HG02798 (cell line): Measurements from ENCODE around the gene SYNPR.

Source experiments
- ATAC-seq: cut with Tn5 transposase; IDR thresholded peaks from one replicate; pipeline ENCODE4 v1.9.1; 2021; ENCODE audit warnings: mild to moderate bottlenecking; ENCODE audit not compliant: unreplicated experiment, poor library complexity

The SYNPR gene

DNA sequence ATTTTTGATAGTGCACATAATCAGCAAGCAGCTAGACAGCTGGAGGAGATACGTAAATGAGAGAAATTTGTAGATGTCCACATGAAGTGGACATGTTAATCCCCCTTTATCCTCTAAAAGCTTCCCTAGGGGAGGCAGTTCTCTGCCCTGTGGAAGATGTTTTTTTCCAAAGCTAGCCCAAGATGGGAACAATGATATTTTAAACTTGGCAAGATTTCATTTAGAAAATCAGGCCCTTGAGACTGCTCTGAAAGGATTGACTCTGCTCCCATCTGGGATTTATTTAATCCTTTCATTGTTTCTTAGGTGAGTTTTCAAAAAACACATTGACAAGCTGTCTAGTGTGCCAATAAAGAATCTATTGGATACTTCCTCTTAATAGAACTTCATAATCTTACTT lies 92.0 kb downstream of the SYNPR start:
- no peak for ATAC-seq

DNA sequence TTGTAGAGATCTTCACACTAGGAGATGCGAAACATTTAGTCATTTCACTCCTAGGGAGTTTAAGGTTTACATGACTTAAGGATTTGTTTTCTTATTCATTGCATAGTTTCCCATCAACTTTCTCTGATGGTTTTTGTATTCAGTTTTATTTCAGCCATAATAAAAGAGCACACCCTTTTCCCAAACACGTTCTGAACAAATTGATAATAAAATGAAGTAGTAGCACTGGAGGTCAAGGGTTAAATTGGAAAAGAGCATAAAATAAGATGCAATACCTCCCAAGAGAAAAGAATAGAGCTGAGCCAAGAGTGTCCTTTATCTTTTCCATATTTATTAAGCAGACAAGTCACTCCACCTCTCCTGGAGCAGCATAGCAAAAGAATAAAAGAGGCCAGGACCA lies 104.9 kb downstream of the SYNPR start:
- no peak for ATAC-seq

DNA sequence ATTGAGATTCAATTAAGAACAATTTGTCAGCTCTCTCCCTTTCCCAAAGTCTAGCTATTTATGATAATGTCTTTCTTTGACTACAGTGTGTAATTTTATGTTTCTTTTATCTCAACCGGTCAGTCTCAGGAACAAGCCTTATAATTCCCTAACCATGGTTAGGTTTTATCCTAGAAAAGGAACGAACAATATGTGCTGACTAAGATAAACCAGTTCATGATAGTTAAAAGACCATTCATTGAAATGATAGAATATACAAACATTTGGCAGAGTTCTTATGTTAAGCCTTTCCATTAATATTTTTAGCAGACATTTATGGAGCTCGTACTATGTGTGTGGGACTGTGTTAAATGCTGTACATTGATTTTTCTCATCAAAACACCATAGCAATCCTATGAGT lies 106.3 kb downstream of the SYNPR start:
- ATAC-seq, result no peak

DNA sequence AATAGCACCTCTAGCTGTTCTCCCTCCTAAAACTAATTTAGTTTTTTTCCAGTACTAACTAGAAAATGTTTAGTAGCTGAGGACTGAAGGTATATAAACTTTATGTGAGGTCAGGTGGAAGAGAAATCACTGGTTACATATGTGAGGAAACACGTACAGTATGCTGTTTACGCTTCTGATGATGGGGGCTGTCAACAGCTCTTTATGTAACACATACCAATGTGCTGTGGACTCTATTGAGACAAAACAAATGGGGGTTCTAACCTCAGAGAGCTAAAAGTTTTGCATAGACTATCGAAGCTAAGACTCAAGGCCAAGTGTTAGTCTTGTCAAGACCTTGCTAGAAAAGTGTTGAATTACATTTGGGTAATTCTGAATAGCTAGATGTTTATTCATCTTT lies 107.5 kb downstream of the SYNPR start:
- ATAC-seq, result no peak

DNA sequence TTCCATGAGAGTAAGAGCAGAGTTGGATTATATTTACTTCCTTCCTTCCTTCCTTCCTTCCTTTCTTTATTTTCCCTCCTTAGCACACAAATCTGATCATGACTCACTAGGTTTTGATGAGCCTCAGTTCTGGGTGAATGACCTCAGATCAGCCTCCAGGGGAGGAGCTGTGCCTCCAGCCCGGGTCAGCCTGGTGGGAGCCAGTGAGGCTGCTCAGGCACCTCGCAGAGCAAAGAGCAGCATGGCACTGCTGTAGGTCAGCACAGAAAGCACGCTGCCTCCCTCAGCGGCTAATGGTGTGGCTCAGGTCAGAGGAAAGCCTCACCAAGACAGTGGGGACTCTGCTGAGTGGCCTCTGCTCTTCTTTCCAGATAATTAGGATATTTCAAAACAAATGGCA lies 108.5 kb downstream of the SYNPR start:
- no peak for ATAC-seq

DNA sequence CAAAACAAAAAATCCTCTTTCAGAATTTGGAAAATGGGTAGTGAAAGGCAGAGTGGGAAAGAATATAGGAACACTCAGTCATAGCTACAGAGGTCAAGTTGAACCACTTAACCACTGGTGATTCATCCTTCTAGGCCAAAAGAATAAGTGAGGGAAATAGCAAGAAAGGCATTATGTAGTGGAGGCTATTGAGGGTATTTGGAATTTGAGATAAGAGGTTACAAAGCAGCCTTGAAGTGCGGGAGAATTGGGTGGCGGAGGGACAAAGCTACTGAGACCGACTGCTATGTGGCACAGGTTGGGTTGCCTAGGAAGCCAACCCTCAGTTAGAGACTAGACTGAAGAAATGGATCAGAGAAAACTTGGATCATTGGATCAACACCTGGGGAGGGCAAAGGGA lies 109.5 kb downstream of the SYNPR start:
- no peak for ATAC-seq

DNA sequence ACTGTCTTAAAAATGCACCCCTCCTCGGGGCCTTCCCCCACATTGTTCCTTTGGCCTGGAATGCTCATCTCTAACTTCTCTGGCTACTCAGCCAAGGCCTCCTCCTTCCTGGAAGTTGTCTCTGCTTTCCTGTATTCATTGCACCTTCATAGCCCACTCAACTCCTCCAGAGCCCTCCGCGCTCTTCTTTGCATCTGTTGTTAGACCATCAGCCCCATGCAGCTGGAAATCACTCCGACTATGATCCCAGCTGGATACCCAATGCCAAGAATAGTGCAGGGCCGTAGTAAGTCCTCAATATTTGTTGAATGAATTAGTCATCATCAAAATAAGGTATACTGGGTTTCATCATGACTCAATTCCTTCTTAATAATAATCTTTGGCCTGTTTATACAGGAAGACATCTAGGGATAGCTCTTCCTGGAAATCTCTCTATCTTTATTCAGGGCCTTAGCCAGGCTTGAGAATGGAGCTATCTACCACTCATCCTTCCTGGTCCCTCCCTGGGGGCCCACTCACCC lies 112.7 kb downstream of the SYNPR start:
- no peak for ATAC-seq

DNA sequence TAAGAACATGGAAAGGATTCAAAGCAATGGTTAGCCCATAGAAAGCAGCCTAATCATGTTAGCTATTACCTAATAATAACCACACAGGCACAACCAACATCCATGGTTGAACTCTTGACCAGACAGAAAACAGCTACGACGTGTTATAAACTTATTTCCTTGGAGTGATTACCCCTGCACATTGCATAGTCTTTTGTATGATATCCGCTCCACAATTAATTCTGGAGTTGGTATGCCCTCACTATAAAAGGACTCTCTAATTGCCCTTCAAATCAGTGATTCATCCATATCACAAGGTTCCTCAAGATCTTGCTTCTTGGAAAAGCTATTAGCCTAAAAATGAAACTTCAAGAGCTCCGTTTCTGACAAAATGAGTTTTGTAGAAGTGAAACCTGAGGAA lies 117.9 kb downstream of the SYNPR start:
- ATAC-seq, result no peak

DNA sequence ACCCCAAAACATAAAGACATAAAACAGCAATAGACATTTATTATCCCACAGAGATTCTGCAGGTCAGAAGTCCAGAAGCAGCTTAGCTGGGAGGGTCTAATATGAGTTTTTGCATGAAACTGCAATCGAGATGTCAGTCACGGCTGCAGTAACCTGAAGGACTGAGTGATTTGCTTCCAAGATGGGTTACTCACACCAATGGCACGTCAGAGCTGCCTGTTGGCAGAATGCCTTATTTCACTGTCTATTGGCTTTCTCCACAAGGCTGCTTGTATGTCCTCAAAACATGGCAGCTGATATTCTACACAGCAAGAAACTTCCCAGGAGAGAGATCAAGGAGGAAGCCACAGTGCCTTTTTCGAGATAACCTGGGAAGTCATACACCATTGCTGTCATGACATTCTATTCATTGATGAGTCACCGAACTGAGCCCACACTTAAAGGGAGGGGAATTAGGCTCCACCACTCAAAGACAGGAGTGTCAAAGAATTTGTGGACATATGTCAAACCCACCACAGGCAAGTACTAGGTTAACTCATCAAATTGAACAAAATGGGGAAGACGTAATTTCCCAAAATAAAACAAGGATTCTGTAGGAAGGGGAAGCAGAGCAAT lies 122.2 kb downstream of the SYNPR start:
- no peak for ATAC-seq

DNA sequence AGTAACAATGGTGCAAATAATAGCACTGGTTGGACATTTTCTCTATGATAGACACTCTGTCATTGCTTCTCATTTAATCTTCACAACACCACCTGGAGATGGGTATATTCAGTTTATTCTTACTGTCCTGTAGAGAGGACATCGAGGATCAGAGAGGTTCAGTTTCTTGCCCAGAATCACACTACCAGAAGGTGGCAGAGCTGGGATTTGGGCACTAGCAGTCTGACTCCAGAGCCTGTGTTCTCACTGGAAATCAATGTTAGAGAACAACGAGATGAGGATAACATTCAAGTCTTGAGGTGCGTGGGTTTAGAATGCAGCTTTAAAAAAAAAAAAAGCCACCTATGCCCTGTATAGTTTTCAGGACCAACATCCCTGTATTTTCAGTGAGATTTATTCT lies 127.8 kb downstream of the SYNPR start:
- no peak for ATAC-seq

DNA sequence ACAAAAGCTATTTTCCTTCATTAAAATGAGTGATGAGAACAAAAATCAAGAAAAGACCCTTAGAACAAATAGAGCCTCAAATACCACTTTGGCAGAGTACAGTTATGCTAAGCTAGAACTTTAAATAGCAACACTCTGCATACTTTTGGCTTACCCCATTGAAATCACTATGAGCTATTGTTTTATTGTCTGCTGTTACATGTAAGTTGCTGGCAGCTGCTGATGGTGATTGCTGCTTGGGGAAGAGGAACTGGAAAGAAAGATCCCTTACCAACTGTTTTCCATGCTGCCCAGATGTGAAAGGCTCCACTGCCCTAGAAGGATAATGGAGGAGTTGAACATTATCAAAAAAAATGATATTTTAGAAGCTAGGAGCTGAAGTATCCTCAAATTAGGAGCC lies 135.4 kb downstream of the SYNPR start:
- ATAC-seq, result no peak

DNA sequence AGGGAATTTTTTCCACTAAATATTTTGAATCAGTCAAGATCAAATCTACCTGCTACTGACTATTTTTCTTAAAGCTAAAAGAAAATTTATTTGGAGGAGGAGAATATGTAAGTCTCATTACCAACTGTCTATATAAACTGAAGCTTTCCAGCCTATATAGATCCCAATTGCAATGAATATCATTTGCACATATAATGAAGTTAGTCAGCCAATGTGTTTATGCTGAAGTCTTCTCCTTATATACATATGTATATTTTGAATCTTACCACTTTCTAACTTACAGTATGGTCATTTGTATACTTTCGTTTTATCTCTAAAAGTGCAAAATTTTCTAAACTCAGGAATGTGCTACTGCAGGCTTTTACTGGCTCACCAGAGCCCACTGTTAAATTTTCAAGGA lies 136.5 kb downstream of the SYNPR start:
- ATAC-seq, result no peak

DNA sequence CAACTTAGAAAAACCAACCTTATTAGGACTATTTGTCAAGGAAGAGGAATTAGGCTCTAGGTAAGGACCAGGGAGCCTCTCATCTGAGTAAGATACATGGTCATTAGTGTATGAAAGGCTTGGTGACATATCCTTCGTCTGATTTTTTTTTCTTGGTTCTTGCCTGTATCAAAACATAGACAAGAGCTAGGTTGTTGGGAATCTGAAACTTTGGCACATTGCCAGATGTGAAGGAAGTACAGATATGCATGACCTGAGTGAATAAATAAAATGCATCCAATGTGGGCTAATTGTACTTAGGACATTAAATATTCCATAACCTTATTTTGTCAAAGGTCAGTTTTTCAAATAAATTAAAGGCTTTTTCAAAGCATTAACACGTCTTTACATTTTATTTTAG lies 151.8 kb downstream of the SYNPR start:
- no peak for ATAC-seq

DNA sequence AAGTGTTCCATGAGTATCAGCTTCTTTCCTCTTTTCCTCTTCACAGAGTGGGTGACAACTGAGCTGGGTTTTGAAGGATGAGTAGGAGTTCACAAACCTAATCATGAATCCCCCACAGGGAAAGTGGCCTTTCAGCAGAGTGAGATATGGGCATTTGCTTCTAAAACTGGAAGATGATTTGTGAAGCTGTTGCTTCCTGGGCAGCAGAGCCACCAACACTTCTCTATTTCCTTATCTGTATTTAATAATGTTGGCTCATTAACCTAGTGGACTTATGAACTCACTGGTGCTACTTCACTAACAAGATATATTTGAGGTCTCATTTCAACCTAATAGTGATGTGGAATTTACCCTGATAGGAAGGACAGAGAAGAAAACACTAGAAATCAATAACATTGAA lies 152.8 kb downstream of the SYNPR start:
- ATAC-seq, result no peak

DNA sequence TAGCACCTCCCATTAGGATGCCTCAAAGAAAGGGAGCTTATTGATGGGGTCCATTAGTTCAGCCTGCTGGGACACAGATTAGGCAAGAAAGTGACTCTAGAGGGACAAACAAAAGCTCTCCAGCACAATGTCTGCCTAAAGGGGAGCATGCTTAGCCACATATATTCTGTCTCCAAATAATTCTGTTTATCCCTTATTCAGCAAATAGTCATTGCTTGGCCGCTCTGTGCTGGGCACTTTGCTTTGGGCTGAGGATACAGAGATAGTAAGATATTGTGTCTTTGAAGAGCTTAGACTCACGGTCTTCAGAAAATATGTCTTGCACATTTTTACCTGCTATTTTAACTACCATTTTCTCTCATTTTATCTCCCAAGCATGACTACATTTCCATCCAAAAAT lies 159.8 kb downstream of the SYNPR start:
- no peak for ATAC-seq

DNA sequence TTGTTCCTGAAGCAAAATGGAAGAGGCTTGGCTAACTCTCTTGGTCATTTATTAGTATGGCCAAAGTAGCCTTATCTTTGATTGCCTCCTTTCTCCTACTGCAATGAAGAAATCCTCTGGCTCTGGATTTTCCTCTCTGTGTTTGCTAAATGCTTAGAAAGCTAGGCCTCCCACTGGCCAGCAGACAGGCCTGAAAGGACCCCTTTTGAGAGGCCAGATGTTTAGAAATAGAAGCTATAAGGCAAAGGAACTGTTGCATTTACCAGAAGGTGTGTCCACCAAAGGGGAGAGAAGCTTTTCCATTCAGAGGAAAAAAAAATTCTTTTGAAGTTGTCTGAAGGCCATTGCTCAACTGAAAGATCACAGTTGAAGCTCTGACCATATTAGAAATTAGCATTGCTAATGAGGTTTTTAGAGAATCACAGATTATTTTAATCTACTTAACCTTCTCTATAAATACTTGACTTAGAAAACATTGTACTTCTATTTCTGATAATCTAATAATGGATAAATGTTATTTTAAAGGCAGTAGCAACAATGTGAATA lies 160.8 kb downstream of the SYNPR start:
- no peak for ATAC-seq

DNA sequence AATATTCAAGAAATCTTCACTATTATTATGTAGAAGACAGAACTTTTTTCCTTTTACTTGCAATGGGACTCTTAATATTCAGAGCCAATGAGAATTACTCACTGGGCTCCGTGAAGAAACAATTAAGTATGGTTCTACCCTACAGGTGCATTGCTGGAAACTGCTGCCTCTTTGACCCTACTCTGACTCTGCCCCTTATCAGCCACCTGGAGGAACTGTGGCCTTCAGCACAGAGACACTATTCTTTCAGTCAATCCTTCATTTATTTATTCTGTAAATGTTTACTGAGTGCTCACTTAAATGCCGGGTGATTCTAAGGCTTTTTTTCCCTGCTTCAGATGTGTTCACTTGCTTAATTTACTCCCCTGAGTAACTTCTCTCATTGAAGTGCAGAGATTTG lies 163.2 kb downstream of the SYNPR start:
- ATAC-seq, result no peak

DNA sequence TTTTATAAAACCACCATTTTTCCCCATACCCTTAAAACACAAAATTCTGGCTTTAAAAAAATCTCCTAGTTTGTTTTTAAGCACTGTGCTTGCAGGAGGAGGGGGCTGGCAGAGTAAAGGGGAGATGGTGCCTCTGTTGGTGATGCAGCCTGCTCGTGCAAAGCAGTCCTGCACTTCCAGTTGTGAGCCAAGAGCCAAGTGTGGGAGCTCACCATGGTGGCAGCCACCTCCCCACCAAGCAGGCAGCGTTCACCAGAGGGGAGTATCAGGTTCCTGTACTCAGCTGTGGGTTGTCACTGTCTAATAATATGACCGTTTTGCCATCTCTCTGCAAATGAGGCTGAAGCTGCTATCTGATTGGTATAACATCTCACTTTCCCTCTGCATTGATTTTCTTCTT lies 164.8 kb downstream of the SYNPR start:
- ATAC-seq, result no peak

DNA sequence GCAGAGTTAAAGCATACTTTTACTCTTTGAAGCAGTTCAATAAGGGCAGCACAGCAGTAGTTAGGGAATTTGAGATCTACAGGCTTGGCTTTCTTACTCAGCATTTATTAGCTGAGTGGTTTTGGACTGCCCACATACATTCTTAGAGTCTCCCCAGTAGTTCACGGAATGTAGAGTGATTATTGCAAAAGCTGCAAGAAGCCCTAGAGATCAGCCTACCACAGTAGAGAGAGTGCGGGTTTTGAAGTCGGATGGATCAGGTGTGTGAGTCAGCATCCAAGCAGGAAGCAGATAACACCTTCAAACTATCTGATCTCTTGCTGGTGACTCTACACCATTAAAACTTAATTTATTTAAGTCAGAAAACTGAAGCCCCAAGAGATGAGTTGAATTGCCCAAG lies 171.9 kb downstream of the SYNPR start:
- ATAC-seq, result no peak

DNA sequence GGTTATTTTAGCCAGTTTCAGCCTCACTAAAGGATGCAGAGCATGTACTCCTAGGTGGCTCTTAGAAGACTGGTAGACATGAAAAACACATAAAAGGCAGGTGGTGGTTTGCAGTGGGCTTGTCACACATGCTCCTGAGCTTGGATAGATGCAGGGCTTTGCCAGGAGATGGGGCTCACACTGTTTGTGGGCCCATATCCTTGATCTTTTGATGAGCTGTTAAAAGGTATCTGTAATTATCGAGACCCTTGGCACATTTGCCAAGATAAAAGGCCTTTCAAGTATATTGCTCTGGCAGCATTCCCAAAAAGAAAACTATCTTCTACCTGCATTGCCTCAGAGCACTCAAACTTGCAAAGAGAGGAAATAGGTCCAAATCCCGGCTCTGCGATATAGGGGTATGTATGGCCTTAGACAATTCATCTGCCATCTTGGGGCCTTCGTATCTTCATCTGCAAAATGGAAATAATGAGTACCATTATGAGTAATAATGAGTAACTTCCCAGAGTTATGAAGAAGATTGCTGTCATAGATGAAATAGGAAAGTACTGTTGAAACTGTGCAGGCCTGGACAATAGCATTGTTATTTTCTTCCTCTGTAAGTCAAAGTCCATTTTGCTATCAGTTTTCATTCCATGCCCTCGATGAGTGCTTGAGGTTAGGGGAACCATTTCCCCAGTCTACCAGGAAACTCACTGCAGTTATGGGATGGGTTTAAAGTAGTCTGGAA lies 172.7 kb downstream of the SYNPR start:
- ATAC-seq, result no peak

DNA sequence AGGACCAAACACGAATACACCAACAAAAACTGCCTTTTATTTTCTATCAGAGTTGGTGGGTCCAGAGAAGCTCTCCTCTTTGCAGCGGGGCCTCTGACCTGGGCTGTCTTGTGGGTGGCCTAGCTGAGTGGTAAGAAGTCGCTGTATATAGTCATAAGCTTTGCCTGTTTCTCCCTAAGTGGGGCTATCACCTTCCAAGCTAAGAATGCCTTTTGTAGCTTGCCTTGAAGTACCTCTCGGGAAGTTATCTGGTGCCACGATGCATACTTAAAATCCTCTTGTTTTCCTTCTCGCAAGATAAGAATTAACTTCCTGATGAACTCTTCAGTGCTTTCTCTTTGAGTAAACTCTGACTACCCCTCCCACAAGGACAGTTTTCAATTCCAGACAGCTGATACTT lies 178.8 kb downstream of the SYNPR start:
- no peak for ATAC-seq

DNA sequence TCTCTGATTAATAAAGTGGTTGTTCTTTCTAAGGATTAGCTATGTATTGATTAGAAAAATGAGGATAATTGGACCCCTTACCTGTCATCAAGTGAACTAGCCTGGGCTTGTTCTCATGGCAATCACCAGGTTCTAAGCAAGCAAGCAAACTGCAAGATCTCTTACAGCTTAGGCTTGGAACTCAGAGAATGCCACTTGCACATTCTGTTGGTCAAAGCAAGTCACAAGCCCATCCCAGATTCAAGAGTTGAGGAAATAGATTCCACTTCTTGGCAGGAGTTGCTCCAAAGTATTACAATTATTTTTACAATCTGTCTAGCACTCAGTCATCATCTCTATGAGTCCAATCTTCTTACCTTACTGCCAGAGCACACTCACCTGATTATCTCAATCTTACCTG lies 180.3 kb downstream of the SYNPR start:
- ATAC-seq, result no peak
